GM21576 (cell line): Measurements from ENCODE around the gene THRAP3.
"Not testable (repeated sequence)": the region's sequence is repeated elsewhere in the genome, so short reads cannot be mapped to it uniquely, and the experiment has no call there.

Source experiments
- ATAC-seq: cut with Tn5 transposase; IDR thresholded peaks from one replicate; pipeline ENCODE4 v1.9.1; 2021; ENCODE audit warnings: mild to moderate bottlenecking, moderate library complexity; ENCODE audit not compliant: unreplicated experiment

The THRAP3 gene

GRCh38 chr1:36239941-36240637 is 15.8 kb downstream of the THRAP3 start:
- ATAC-seq: no peak

- no peak for ATAC-seq
These were observed 23.3 kb downstream of the THRAP3 start for GRCh38 chr1:36247538-36247937.

- no peak for ATAC-seq
These were observed 24.1 kb downstream of the THRAP3 start for GRCh38 chr1:36248250-36248894.

- ATAC-seq: no peak
These were observed 27.7 kb downstream of the THRAP3 start for GRCh38 chr1:36251794-36252481.

- not testable (repeated sequence) for ATAC-seq
These were observed 28.2 kb downstream of the THRAP3 start for GRCh38 chr1:36252482-36252824.

- no peak for ATAC-seq
These were observed 29.1 kb downstream of the THRAP3 start for GRCh38 chr1:36253161-36253862.

- no peak for ATAC-seq
These were observed 32.5 kb downstream of the THRAP3 start for GRCh38 chr1:36256558-36257374.

GRCh38 chr1:36257375-36257767 is 33.1 kb downstream of the THRAP3 start:
- no peak for ATAC-seq

- ATAC-seq: no peak
These were observed 34.7 kb downstream of the THRAP3 start for GRCh38 chr1:36258960-36259344.

- no peak for ATAC-seq
These were observed 44.7 kb downstream of the THRAP3 start for GRCh38 chr1:36268981-36269380.

GRCh38 chr1:36269408-36269838 is 45.2 kb downstream of the THRAP3 start:
- no peak for ATAC-seq

- ATAC-seq: no peak
These were observed 48.8 kb downstream of the THRAP3 start for GRCh38 chr1:36273024-36273423.

- ATAC-seq: no peak
These were observed 50.0 kb downstream of the THRAP3 start for GRCh38 chr1:36274201-36274600.

GRCh38 chr1:36276688-36277087 is 52.4 kb downstream of the THRAP3 start:
- no peak for ATAC-seq

- ATAC-seq: no peak
These were observed 55.0 kb downstream of the THRAP3 start for GRCh38 chr1:36279110-36279788.

- ATAC-seq: no peak
These were observed 55.6 kb downstream of the THRAP3 start for GRCh38 chr1:36279789-36280296.

- ATAC-seq: no peak
These were observed 59.8 kb downstream of the THRAP3 start for GRCh38 chr1:36284061-36284460.

GRCh38 chr1:36284517-36284916 is 60.3 kb downstream of the THRAP3 start:
- ATAC-seq: no peak

- ATAC-seq: no peak
These were observed 61.3 kb downstream of the THRAP3 start for GRCh38 chr1:36285443-36286101.
